ENCODE results near the gene CRTAC1. TPM values are rescaled to one million over a fixed set of nuclear protein-coding genes. Genes with fewer than 3 reads are reported as not detected.

Gene CRTAC1
- total and polyA plus RNA-seq, 10 of the 15 experiments (the other 5 are each of a cell fraction or from before 2014, with no cell fraction given): 0.10 TPM; not detected in 9

DNA sequence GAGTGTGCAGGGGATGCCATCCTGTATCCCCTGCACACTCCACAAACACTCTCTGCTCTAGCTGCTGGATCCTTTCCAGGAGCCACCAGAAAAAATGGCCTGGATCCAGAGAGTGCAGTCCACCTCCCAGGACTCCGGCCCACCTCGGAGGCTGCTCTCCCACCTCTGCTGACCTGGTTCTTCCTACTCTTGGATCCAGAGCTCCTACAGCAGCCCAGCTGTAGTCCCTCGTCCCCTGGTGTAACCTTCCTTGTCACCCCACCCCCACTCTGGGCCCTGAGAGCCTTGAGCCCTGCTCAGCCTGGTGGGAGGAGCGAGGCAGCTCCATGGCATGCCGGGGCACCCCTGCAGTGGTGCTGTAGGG lies 126.4 kb downstream of the CRTAC1 start:
- in situ Hi-C loops (cut with MboI) (no loop called here), intact Hi-C loops (cut with micrococcal nuclease; ENCODE audit: unreplicated experiment) (no loop called here)
- DNase-seq (ENCODE audit: low read depth, low spot score): no peak
- Histone ChIP-seq H3K9ac (ENCODE audit: control insufficient read depth, insufficient read depth, low read length) (no peak overlapping the region), H3K9me3 (replicated peaks; ENCODE audit: control insufficient read depth, insufficient read depth, low read length) (no peaks in the 10 kb centered on the region), H3K27ac (ENCODE audit: control insufficient read depth, insufficient read depth) (no peak overlapping the region), H3K79me2 (ENCODE audit: control insufficient read depth, insufficient read depth, low read length) (no peaks in the 10 kb centered on the region), H2AFZ (ENCODE audit: control insufficient read depth, low read depth, low read length) (no peak overlapping the region), H3K4me2 (ENCODE audit: control insufficient read depth, insufficient read depth) (no peak overlapping the region), H3K4me3 (no peak overlapping the region), H3K36me3 (ENCODE audit: control insufficient read depth in 2 of 2, insufficient read depth in 2 of 2, low read length in 1 of 2) (no peaks in the 10 kb centered on the region), H4K20me1 (ENCODE audit: control insufficient read depth, insufficient read depth) (no peaks in the 10 kb centered on the region), H3K4me1 (ENCODE audit: control insufficient read depth, insufficient read depth, low read length) (no peaks in the 10 kb centered on the region), H3K27me3 (replicated peaks in 1 of 2; ENCODE audit: control insufficient read depth in 2 of 2, insufficient read depth in 2 of 2, low read length in 1 of 2) (peaks cover 6 to 14% of the 10 kb centered on the region in 2 experiments; a peak in 3 of 4 replicates)
- WGBS (ENCODE audit: insufficient coverage, insufficient replicate concordance, low lambda C conversion rate, missing lambda C conversion rate): 33% methylated on average over 3 of the region's 5 CpGs
- ChIA-PET CTCF (interaction anchor here (1.3 to 2.1 kb wide), 2 partner anchors 113 to 137 kb away, joined by 4 to 8 read pairs; no protein-coding TSS in a partner anchor), RAD21 (ENCODE audit: unreplicated experiment) (no interaction called here), SMC1A (ENCODE audit: uncharacterized antibody, unreplicated experiment) (interaction anchor here (1.0 kb wide), 1 partner anchor 137 kb away, joined by 3 read pairs; no protein-coding TSS in a partner anchor), POLR2A (no interaction called here)
- FAIRE-seq: no peak
- no TSS peak for BruUV-seq (replicated peaks)
- TF ChIP-seq HCFC1 (IDR thresholded peaks at IDR 0.05; ENCODE audit: low read length) (no peak), MEF2A (IDR thresholded peaks at IDR 0.05; ENCODE audit: insufficient read depth, low read depth, low read length) (no peak), YY1 (IDR thresholded peaks at IDR 0.05; ENCODE audit: low read depth, low read length) (no peak), EED (IDR thresholded peaks at IDR 0.05; ENCODE audit: low read depth) (no peak), NR2F1 (conservative IDR thresholded peaks at IDR 0.05) (no peak), ZZZ3 (IDR thresholded peaks at IDR 0.05; ENCODE audit: control insufficient read depth, insufficient read length, low read depth) (no peak), RCOR1 (conservative IDR thresholded peaks at IDR 0.05; ENCODE audit: low read depth, low read length) (no peak)
- TF ChIP-seq, protein P1, sequence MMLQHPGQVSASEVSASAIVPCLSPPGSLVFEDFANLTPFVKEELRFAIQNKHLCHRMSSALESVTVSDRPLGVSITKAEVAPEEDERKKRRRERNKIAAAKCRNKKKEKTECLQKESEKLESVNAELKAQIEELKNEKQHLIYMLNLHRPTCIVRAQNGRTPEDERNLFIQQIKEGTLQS (IDR thresholded peaks at IDR 0.05; ENCODE audit: borderline replicate concordance, extremely low read depth, low read depth, low read length): no peak
- TF ChIP-seq, protein P2, sequence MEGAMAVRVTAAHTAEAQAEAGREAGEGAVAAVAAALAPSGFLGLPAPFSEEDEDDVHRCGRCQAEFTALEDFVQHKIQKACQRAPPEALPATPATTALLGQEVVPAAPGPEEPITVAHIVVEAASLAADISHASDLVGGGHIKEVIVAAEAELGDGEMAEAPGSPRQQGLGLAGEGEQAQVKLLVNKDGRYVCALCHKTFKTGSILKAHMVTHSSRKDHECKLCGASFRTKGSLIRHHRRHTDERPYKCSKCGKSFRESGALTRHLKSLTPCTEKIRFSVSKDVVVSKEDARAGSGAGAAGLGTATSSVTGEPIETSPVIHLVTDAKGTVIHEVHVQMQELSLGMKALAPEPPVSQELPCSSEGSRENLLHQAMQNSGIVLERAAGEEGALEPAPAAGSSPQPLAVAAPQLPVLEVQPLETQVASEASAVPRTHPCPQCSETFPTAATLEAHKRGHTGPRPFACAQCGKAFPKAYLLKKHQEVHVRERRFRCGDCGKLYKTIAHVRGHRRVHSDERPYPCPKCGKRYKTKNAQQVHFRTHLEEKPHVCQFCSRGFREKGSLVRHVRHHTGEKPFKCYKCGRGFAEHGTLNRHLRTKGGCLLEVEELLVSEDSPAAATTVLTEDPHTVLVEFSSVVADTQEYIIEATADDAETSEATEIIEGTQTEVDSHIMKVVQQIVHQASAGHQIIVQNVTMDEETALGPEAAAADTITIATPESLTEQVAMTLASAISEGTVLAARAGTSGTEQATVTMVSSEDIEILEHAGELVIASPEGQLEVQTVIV (IDR thresholded peaks at IDR 0.05; ENCODE audit: borderline replicate concordance, partially characterized antibody): no peak
- ATAC-seq: no peak

Measured in GM12878 (cell line).